ENCODE data around the gene CMTM4. TPM values are rescaled to one million over a fixed set of nuclear protein-coding genes. Genes with fewer than 3 reads are reported as not detected.
"Not testable (repeated sequence)": the region's sequence is repeated elsewhere in the genome, so short reads cannot be mapped to it uniquely, and the experiment has no call there.

Gene CMTM4
- total RNA-seq, 1 donor from 2014 or later, result 10.1 TPM

GRCh38 chr16:66653581-66654350 is 42.8 kb downstream of the CMTM4 start:
- intact Hi-C loops (cut with DNase I), result no loop called here
- DNase-seq (no peak), ATAC-seq (ENCODE audit: poor library complexity) (no peak)

DNA sequence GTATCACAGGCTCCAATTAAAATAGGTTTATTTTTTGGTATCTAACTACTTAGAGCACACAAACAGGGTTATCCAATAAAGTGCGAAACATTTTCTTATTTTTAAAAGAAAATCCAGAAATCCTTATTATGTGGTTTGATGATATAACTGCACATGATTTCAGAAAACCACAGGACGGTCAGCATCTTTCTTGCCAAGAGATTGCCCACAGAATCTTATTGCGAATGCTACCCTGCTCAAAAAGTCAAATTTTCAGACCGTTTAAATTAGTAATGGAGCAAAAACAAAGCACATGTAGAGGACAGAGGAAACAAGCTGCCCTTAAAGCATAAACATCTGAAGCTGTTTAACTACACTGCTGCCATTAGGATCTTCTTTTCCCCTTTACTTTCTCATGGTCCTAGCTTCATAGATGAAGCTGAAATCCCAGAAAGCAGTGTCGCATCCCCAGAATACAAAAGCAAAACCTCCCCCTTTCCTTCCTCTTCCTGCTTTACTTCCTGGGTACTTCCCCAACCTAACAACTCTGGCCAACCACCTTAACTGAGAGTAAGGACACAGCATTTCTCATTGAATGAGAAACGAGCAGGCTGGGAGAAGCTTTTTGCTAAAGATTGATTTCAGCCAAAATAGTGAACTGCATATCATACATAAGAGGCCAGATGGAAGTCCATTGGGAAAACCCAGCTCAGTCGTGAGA is 43.7 kb downstream of the CMTM4 start:
- DNase-seq (no peak), ATAC-seq (ENCODE audit: poor library complexity) (no peak)
- intact Hi-C loops (cut with DNase I), result no loop called here

GRCh38 chr16:66651965-66652364 is 44.6 kb downstream of the CMTM4 start:
- DNase-seq (no peak), ATAC-seq (ENCODE audit: poor library complexity) (no peak)
- intact Hi-C loops (cut with DNase I), result no loop called here

- no peak for DNase-seq
- ATAC-seq (ENCODE audit: poor library complexity), result no peak
- intact Hi-C loops (cut with DNase I), result no loop called here
Observed at GRCh38 chr16:66651474-66651765, 45.1 kb downstream of the CMTM4 start.

- intact Hi-C loops (cut with DNase I), result no loop called here
- DNase-seq, result peak; percentile 67
- ATAC-seq (ENCODE audit: poor library complexity), result peak; percentile 97
Observed at GRCh38 chr16:66650707-66651473, 45.7 kb downstream of the CMTM4 start.

GRCh38 chr16:66649636-66650205 is 46.8 kb downstream of the CMTM4 start:
- DNase-seq (no peak), ATAC-seq (ENCODE audit: poor library complexity) (no peak)
- intact Hi-C loops (cut with DNase I), result no loop called here

GRCh38 chr16:66649167-66649566 is 47.4 kb downstream of the CMTM4 start:
- no peak for DNase-seq
- no peak for ATAC-seq (ENCODE audit: poor library complexity)
- intact Hi-C loops (cut with DNase I), result no loop called here

- intact Hi-C loops (cut with DNase I), result no loop called here
- DNase-seq (no peak), ATAC-seq (ENCODE audit: poor library complexity) (no peak)
Observed at GRCh38 chr16:66647866-66648265, 48.7 kb downstream of the CMTM4 start.

DNA sequence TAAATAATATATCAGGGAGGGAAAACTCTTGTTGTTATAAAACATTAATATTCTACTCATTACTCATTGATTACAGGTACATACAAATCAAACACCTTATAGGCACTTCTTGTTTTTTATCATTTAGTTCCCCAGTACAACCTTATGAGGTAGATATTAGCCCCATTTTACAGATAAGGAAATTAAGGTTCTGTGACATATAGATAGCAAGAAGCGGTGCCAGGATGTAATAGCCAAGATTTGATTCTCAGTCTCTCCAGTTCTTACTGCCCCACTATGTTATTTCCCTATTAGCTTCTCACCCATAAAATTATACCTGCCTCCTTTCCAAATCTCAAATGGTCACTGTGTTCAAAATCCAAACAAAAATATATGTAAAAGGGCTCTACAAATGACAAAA is 55.2 kb downstream of the CMTM4 start:
- no peak for ATAC-seq (ENCODE audit: poor library complexity)
- intact Hi-C loops (cut with DNase I), result no loop called here

GRCh38 chr16:66640724-66641314 is 55.7 kb downstream of the CMTM4 start:
- DNase-seq (no peak), ATAC-seq (ENCODE audit: poor library complexity) (no peak)
- intact Hi-C loops (cut with DNase I), result no loop called here

More for the DNA sequence above, 55.2 kb downstream of the CMTM4 start:
- DNase-seq, result no peak

DNA sequence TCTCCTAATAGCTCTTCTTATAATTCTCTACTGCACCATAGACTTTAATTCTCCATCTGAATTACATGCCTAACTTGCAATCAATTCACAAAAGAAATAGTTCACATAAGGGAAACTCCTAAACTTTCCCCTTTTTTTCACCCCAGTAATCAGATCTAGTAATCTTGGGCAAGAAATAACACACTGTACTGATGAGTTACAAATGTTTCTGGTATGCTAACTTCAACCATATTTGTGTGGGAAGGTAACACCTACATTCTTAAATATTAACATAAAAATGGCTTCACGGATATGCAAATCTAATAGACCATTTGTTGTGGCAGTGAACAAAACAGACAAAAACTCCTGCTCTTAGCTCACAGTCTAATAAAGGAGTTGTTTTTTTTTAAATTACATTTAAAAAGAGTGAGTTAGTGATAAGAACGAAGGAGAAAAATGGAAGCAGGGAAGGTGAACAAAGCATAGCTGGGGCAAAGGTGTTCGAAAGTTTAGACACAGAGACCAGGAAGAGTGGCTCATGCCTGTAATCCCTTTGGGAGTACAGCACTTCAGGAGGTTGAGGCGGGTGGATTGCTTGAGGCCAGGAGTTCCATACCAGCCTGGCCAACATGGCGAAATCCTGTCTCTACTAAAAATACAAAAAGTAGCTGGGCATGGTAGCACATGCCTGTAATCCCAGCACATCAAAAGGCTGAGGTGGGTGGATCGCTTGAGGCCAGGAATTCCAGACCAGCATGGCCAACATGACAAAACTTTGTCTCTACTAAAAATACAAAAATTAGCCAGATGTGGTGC is 57.3 kb downstream of the CMTM4 start:
- DNase-seq, result no peak
- intact Hi-C loops (cut with DNase I), result no loop called here
- no peak for ATAC-seq (ENCODE audit: poor library complexity)

GRCh38 chr16:66637806-66638205 is 58.7 kb downstream of the CMTM4 start:
- DNase-seq (no peak), ATAC-seq (ENCODE audit: poor library complexity) (no peak)
- intact Hi-C loops (cut with DNase I), result no loop called here

GRCh38 chr16:66636199-66636598 is 60.3 kb downstream of the CMTM4 start:
- no peak for DNase-seq

GRCh38 chr16:66635406-66635805 is 61.1 kb downstream of the CMTM4 start:
- intact Hi-C loops (cut with DNase I), result no loop called here
- ATAC-seq (ENCODE audit: poor library complexity), result no peak

More at GRCh38 chr16:66636199-66636598, 60.3 kb downstream of the CMTM4 start:
- ATAC-seq (ENCODE audit: poor library complexity), result no peak
- intact Hi-C loops (cut with DNase I), result no loop called here

GRCh38 chr16:66634527-66635196 is 61.9 kb downstream of the CMTM4 start:
- no peak for DNase-seq
- ATAC-seq (ENCODE audit: poor library complexity), result no peak
- intact Hi-C loops (cut with DNase I), result no loop called here

More at GRCh38 chr16:66635406-66635805, 61.1 kb downstream of the CMTM4 start:
- no peak for DNase-seq

DNA sequence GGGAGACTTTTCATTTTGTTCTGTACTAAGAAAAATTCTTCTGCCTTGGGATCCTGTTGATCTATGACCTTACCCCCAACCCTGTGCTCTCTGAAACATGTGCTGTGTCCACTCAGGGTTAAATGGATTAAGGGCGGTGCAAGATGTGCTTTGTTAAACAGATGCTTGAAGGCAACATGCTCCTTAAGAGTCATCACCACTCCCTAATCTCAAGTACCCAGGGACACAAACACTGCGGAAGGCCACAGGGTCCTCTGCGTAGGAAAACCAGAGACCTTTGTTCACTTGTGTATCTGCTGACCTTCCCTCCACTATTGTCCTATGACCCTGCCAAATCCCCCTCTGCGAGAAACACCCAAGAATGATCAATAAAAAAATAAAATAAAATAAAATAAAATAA is 65.0 kb downstream of the CMTM4 start:
- DNase-seq; intact Hi-C loops (cut with DNase I); ATAC-seq (ENCODE audit: poor library complexity): not testable (repeated sequence)

- DNase-seq; ATAC-seq (ENCODE audit: poor library complexity); intact Hi-C loops (cut with DNase I): not testable (repeated sequence)
Observed at GRCh38 chr16:66630561-66631260, 65.8 kb downstream of the CMTM4 start.

All from Right ventricle myocardium superior (tissue), 1 donor.